GM18951 (cell line): Measurements from ENCODE around the gene ADAM30.
"Not testable (repeated sequence)": the region's sequence is repeated elsewhere in the genome, so short reads cannot be mapped to it uniquely, and the experiment has no call there.

ENCODE experiments used
- POLR2A ChIP-seq: IDR thresholded peaks from 4 replicates; pipeline ENCODE4 v1.6.1; 2011; ENCODE audit warnings: mild to moderate bottlenecking; ENCODE audit not compliant: insufficient read length, insufficient read depth; ENCODE audit errors: extremely low read depth
- in situ Hi-C: fragments of 300-500 bp; cut with MboI; formaldehyde crosslinking; loops from one replicate; pipeline ENCODE4 v1.12.0; 2022; ENCODE audit warnings: low sequenced_read_pairs, mixed read lengths, inconsistent platforms; ENCODE audit not compliant: unreplicated experiment

The ADAM30 gene

GRCh38 chr1:119874186-119874585 lies 22.1 kb downstream of the ADAM30 start:
- in situ Hi-C loops, result no loop called here

GRCh38 chr1:119873135-119874015 lies 22.9 kb downstream of the ADAM30 start:
- in situ Hi-C loops, result no loop called here
- TF ChIP-seq POLR2A, result no peak

More at GRCh38 chr1:119874186-119874585, 22.1 kb downstream of the ADAM30 start:
- no peak for TF ChIP-seq POLR2A

- TF ChIP-seq POLR2A, result no peak
- in situ Hi-C loops, result no loop called here
Measured at GRCh38 chr1:119871881-119872280, 24.4 kb downstream of the ADAM30 start.

GRCh38 chr1:119870917-119871596 lies 25.3 kb downstream of the ADAM30 start:
- TF ChIP-seq POLR2A, result no peak
- in situ Hi-C loops, result no loop called here

- in situ Hi-C loops, result no loop called here
Measured at GRCh38 chr1:119869995-119870394, 26.3 kb downstream of the ADAM30 start.

GRCh38 chr1:119868176-119868575 lies 28.1 kb downstream of the ADAM30 start:
- no peak for TF ChIP-seq POLR2A
- in situ Hi-C loops, result no loop called here

More at GRCh38 chr1:119869995-119870394, 26.3 kb downstream of the ADAM30 start:
- no peak for TF ChIP-seq POLR2A

GRCh38 chr1:119866451-119866850 lies 29.9 kb downstream of the ADAM30 start:
- in situ Hi-C loops, result no loop called here
- TF ChIP-seq POLR2A, result no peak

- in situ Hi-C loops, result no loop called here
Measured at GRCh38 chr1:119865627-119866026, 30.7 kb downstream of the ADAM30 start.

GRCh38 chr1:119862276-119862675 lies 34.0 kb downstream of the ADAM30 start:
- in situ Hi-C loops, result no loop called here

More at GRCh38 chr1:119865627-119866026, 30.7 kb downstream of the ADAM30 start:
- TF ChIP-seq POLR2A, result no peak

GRCh38 chr1:119861547-119861946 lies 34.8 kb downstream of the ADAM30 start:
- TF ChIP-seq POLR2A, result no peak
- in situ Hi-C loops, result no loop called here

More at GRCh38 chr1:119862276-119862675, 34.0 kb downstream of the ADAM30 start:
- TF ChIP-seq POLR2A, result no peak

- in situ Hi-C loops, result no loop called here
- no peak for TF ChIP-seq POLR2A
Measured at GRCh38 chr1:119859647-119860046, 36.7 kb downstream of the ADAM30 start.

- in situ Hi-C loops, result not testable (repeated sequence)
Measured at GRCh38 chr1:119858556-119859214, 37.6 kb downstream of the ADAM30 start.

GRCh38 chr1:119858126-119858525 lies 38.2 kb downstream of the ADAM30 start:
- in situ Hi-C loops, result no loop called here
- no peak for TF ChIP-seq POLR2A
